Measurements from ENCODE around the gene POLE2. TPM values are rescaled to one million over a fixed set of nuclear protein-coding genes. Genes with fewer than 3 reads are reported as not detected.

The POLE2 gene
- total RNA-seq, 4 donors from 2014 or later, result 0.65 to 2.0 (median 0.90) TPM

DNA sequence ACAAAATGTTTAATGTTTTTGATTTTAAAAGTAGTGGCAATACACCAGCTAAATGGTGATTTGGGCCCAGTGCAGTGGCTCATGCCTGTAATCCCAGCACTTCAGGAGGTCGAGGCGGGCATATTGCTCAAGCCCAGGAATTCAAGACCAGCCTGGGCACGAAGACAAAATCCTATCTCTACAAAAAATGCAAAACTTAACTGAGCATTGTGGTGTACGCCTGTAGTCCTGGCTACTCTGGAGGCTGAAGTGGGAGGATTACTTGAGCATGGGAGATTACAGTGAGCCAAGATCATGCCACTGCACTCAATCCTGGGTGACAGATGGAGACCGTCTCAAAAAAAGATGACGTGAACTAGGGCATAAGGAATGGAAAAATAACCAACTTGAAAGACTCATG lies 72.2 kb downstream of the POLE2 start:
- TF ChIP-seq, protein P1, sequence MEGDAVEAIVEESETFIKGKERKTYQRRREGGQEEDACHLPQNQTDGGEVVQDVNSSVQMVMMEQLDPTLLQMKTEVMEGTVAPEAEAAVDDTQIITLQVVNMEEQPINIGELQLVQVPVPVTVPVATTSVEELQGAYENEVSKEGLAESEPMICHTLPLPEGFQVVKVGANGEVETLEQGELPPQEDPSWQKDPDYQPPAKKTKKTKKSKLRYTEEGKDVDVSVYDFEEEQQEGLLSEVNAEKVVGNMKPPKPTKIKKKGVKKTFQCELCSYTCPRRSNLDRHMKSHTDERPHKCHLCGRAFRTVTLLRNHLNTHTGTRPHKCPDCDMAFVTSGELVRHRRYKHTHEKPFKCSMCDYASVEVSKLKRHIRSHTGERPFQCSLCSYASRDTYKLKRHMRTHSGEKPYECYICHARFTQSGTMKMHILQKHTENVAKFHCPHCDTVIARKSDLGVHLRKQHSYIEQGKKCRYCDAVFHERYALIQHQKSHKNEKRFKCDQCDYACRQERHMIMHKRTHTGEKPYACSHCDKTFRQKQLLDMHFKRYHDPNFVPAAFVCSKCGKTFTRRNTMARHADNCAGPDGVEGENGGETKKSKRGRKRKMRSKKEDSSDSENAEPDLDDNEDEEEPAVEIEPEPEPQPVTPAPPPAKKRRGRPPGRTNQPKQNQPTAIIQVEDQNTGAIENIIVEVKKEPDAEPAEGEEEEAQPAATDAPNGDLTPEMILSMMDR (IDR thresholded peaks at IDR 0.05; ENCODE audit: low read depth), result no peak

DNA sequence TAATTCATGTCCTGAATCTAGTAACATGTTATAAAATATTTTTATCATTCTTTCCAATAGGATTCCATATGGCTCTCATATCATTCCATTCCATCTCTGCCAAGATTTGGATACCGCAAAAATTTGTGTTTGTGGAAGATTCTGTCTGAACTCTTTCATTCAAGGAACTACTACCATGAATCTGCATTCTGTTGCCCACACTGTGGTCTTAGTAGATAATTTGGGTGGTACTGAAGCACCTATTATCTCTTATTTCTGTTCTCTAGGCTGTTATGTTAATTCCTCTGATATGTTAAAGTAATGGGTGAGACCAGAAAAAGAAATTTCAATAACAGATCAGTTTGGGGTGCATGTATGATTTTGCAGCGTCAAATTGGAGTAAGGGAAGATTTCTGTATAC lies 73.8 kb downstream of the POLE2 start:
- TF ChIP-seq, protein P1 (IDR thresholded peaks at IDR 0.05; ENCODE audit: low read depth), result no peak

DNA sequence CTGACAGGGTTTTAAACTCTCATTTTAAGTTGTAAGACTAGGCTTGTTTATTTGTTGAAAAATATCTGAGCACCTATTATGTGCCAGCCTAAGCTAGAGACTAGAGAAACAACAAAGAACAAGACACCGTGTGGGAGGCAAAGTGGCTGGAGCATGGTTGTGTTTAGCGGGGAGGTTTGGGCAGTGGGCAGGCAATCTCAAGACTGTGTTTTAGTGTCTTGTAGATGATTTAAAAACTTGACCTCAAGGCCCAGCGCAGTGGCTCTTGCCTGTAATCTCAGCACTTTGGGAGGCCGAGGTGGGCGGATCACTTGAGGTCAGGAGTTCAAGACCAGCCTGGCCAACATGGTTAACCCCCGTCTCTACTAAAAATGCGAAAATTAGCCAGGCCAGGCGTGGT lies 75.3 kb downstream of the POLE2 start:
- TF ChIP-seq, protein P1 (IDR thresholded peaks at IDR 0.05; ENCODE audit: low read depth), result no peak

DNA sequence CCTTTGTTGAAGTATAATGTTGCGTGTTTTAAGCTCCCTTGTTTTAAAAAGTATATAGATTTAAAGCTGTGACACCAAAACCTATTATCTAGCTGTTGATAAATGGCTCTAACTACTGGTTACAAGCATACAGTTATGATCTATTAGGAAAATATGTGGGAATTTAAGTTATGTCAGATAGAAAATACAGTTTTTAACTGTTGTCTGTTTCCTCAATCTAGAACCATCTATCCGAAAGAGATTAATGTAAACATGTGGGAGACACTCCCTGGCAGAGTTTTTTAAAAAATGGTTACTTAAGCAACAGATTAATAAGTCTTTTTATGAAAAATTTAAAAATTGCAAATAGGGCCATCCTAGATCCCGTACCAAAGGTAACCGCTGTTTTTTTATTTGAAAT lies 75.8 kb downstream of the POLE2 start:
- TF ChIP-seq, protein P1 (IDR thresholded peaks at IDR 0.05; ENCODE audit: low read depth), result no peak

DNA sequence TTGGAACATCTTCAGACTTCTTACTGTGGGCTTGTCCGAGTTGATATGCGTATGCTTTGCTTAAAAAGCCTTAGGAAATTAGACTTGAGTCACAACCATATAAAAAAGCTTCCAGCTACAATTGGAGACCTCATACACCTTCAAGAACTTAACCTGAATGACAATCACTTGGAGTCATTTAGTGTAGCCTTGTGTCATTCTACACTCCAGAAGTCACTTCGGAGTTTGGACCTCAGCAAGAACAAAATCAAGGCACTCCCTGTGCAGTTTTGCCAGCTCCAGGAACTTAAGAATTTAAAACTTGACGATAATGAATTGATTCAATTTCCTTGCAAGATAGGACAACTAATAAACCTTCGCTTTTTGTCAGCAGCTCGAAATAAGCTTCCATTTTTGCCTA lies 80.4 kb downstream of the POLE2 start:
- TF ChIP-seq, protein P1 (IDR thresholded peaks at IDR 0.05; ENCODE audit: low read depth), result no peak

DNA sequence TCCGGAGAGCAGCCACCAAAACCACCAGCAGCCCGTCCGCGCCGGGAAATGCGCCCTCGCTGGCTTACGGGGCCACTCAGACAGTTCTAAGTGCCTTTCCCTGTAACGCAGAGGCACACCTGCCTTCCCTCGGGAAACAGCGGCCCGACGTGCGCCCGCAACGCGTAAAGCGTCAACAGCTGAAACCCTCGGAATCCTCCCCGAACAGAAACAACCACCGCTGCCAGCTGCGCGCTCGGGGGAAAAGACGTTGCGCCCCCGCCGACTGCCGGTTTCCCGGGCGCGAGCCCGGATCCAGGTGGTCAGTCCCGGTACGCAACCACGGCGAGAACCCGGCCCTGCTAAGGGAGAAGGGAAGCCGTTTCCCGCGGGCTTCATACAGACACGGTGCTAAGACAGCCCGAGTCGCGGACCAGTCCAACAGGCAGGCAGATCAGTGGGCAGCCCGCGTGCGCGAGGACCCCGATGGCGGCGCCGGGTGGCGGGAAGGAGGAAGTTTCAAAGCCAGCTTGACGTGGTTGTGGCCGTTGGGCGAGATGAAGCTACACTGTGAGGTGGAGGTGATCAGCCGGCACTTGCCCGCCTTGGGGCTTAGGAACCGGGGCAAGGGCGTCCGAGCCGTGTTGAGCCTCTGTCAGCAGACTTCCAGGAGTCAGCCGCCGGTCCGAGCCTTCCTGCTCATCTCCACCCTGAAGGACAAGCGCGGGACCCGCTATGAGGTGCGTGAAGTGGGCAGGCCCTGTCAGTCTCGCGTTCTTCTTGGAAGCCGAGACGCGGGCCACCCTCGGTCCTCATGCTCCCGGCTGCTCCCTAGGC lies 89.3 kb downstream of the POLE2 start, which contains the start of gene LRR1:
TSS of gene LRR1 (plus strand) at position 456 of the 816 bp plus-strand sequence. CDS start at position 537, 81 bp downstream.
- TF ChIP-seq, protein P1 (IDR thresholded peaks at IDR 0.05; ENCODE audit: low read depth), result no peak

DNA sequence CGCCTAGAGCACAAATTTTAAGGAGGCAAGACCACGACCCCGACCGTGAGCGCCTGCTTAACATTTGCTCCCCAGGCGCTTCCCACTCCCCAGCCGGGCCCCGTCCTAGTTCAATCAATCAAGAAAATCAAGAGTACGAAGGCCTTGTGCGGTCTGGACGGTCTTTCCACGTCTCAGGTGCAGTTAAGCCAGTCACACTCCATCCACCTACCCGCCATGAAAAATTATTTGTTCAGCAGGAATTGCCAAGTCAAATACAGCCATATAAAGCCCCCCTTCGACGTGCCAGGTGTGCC lies 89.9 kb downstream of the POLE2 start:
- TF ChIP-seq, protein P1 (IDR thresholded peaks at IDR 0.05; ENCODE audit: low read depth), result no peak

All from subcutaneous adipose tissue (tissue), 4 donors.